Activated T-helper 1 cell treated with anti-CD3 and anti-CD28 coated beads, Interleukin-12 subunit alpha, Interleukin-12 subunit beta, Interleukin-2, Interleukin-4 antibody, amounts not matched to agents 30 ng/mL and 10 ng/mL and 1 ng/mL, durations not matched to agents 14 hours and 24 hours and 36 hours (primary cell): ENCODE measurements around the gene ACSL3. TPM values are rescaled to one million over a fixed set of nuclear protein-coding genes. Genes with fewer than 3 reads are reported as not detected.
A peak's percentile ranks its signal among the peaks of the same experiment; 100 is the strongest.

Source experiments
- DNase-seq: peaks from one replicate; pipeline ENCODE4 v3.0.0; 2021; ENCODE audit warnings: low spot score
- H3K27ac Mint-ChIP-seq: one replicate; pipeline ENCODE4 v1.8.0; 2021; ENCODE audit warnings: mild to moderate bottlenecking, mixed read lengths
- H3K27me3 Mint-ChIP-seq: one replicate; pipeline ENCODE4 v1.8.0; 2022; ENCODE audit warnings: mild to moderate bottlenecking, moderate library complexity, mixed read lengths; ENCODE audit not compliant: insufficient read depth
- H3K36me3 Mint-ChIP-seq: one replicate; pipeline ENCODE4 v1.8.0; 2021; ENCODE audit warnings: low read depth, mixed read lengths
- H3K4me1 Mint-ChIP-seq: one replicate; pipeline ENCODE4 v1.8.0; 2021; ENCODE audit warnings: low read depth, mixed read lengths
- H3K4me3 Mint-ChIP-seq: one replicate; pipeline ENCODE4 v1.8.0; 2021; ENCODE audit warnings: mild to moderate bottlenecking, moderate library complexity, mixed read lengths
- H3K9me3 Mint-ChIP-seq: one replicate; pipeline ENCODE4 v1.8.0; 2021; ENCODE audit warnings: mixed read lengths
- intact Hi-C: fragments of 100-400 bp; cut with micrococcal nuclease; formaldehyde crosslinking; loops from one replicate; pipeline ENCODE4 v1.15.1; 2024
- total RNA-seq: library from RNA; stranded (reverse); gene quantifications from 2 replicates; pipeline ENCODE4 v1.2.3, GENCODE V29; 2022

ACSL3 gene
- total RNA-seq, 1 donor from 2014 or later: 75.4 TPM

DNA sequence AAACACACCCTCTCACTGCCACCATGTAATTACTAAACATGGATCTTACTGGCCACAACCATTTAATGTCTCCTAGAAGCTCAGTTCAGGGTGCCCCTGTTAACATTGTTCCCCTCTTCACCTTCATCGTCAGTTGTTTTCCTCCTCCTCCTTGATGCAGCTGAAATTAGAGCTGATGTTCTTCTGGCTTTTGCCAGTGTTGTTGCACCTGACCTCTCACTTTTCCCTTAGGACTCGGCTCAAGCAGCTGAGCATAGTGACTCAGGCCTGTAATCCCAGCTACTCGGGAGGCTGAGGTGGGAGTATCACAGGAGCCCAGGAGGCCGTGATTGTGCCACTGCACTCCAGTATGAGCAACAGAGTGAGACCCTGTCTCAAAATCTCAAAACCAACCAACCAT, 70.8 kb downstream of the ACSL3 start:
- intact Hi-C loops: no loop called here
- DNase-seq: no peak
- Mint-ChIP-seq H3K9me3 (no peaks in the 10 kb centered on the region), H3K4me1 (no peaks in the 10 kb centered on the region), H3K4me3 (no peak overlapping the region), H3K36me3 (peaks cover 39% of the 10 kb centered on the region), H3K27me3 (no peaks in the 10 kb centered on the region), H3K27ac (no peak overlapping the region)

DNA sequence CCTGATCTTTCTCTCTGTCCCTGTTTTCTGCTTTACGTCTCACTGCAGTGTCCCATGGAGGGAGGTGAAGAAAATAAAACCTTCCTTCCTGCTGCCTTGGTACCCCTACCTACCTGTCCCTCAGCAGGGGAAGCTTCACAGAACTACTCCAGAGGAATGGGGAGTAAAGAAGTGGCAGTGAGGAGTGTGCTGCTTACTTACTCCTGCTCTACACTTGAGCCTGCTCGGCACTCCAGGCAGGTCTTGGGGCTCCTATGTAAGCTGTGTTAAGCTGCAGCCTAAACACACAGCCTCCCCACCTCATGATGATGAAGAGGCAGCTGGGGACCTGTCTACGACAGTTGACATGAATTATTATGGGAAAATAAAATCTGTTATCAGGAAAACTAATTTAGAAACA, 72.6 kb downstream of the ACSL3 start:
- H3K4me1 Mint-ChIP-seq: no peaks in the 10 kb centered on the region
- no peak overlapping the region for H3K27ac Mint-ChIP-seq
- no peaks in the 10 kb centered on the region for H3K9me3 Mint-ChIP-seq
- intact Hi-C loops: no loop called here
- no peaks in the 10 kb centered on the region for H3K27me3 Mint-ChIP-seq
- H3K36me3 Mint-ChIP-seq: peaks cover 41% of the 10 kb centered on the region
- DNase-seq: no peak
- H3K4me3 Mint-ChIP-seq: no peak overlapping the region

DNA sequence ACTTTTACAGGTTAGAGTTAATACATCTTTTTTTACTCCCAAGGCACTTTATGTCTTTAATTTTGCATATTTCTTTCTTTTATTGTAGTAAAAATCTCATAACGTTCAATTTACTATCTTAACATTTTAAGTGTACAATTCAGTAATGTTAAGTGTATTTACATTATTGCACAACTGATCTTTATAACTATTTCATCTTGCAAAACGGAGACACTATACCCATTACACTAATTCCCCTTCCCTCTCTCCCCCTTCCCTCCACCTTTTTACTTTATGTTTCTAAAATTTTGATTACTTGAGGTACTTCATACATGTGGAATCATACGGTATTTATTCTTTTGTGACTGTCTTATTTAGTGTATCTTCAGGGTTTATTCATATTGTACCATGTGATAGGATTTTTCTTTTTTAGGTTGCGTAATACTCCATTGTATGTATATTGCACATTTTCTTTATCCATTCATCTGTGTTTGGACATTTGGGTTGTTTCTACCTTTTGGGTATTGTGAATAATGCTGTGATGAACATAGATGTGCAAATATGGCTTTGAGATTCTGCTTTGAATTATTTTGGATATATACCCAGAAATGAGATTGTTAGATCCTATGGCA, 75.0 kb downstream of the ACSL3 start:
- Mint-ChIP-seq H3K36me3 (peaks cover 38% of the 10 kb centered on the region), H3K4me3 (no peak overlapping the region), H3K27me3 (no peaks in the 10 kb centered on the region), H3K9me3 (no peaks in the 10 kb centered on the region), H3K4me1 (no peaks in the 10 kb centered on the region), H3K27ac (no peak overlapping the region)
- DNase-seq: no peak
- intact Hi-C loops: no loop called here

DNA sequence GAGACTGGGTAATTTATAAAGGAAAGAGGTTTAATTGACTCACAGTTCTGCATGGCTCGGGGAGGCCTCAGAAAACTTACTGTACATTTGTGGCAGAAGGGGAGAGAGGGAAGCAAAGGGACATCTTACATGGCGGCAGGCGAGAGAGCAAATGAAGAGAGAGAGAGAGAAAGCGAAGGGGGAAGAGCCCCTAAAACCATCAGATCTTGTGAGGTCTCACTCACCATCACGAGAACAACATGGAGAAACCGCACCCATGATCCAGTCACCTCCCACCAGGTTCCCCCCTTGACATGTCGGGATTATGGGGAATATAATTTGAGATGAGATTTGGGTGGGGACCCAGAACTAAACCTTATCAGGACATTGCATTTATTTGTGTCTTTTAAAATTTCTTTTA, 75.9 kb downstream of the ACSL3 start:
- intact Hi-C loops: no loop called here
- Mint-ChIP-seq H3K9me3 (no peaks in the 10 kb centered on the region), H3K4me3 (no peak overlapping the region), H3K36me3 (peaks cover 31% of the 10 kb centered on the region), H3K4me1 (no peaks in the 10 kb centered on the region), H3K27me3 (no peaks in the 10 kb centered on the region), H3K27ac (no peak overlapping the region)
- no peak for DNase-seq

DNA sequence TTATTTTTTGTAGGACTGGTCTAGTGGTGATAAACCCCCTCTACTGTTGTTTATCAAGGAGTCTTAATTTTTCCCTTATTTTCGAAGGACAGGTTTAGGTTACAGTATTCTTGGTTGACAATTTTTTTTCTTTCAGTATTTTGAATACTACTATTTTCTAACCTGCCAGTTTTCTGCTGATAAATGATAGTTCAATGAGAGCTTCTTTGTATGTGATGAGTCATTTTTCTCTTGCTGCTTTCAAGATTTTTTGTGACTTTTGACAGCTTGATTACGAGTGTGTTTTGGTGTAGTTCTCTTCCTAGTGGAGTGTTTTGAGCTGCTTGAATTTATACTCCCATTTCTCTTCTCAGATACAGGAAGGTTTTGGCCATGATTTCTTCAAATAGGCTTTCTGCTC, 77.5 kb downstream of the ACSL3 start:
- H3K4me1 Mint-ChIP-seq: peaks cover 3% of the 10 kb centered on the region
- H3K36me3 Mint-ChIP-seq: peaks cover 25% of the 10 kb centered on the region
- no peak for DNase-seq
- H3K27ac Mint-ChIP-seq: no peak overlapping the region
- H3K4me3 Mint-ChIP-seq: no peak overlapping the region
- intact Hi-C loops: loop anchor here (2.0 kb wide), 1 partner anchor 24 kb away; no protein-coding TSS in a partner anchor
- no peaks in the 10 kb centered on the region for H3K9me3 Mint-ChIP-seq
- H3K27me3 Mint-ChIP-seq: no peaks in the 10 kb centered on the region

DNA sequence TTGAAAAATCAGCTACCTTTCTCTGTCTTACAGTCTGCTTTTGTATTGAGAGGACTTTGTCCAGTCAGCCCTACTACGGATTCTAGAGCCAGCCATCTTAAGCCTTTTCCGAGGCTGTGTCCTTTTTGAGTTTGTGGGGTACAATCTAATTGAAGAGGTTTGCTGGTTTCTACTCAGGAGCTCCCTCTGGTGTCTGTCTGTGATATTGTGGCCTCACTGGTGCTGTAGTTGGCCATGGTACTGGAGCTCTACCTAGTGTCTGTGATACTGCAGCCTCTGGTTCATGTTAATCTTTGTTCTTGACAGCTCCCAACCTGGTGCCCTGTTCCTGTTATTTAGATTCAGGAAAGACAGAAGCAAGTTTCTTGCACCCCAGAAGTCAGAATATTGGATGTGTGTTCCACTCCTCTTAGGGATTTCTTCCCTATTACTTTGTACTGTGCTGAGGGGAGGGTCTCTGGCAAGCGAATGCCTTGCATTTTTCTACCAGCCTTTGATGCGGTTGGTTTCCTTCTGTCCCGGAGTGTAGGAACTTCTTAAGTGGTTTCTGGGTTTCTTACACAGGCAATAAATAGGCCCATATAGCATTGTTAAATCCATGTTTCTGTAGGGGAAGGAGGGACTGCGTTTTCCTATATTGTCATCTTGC, 78.5 kb downstream of the ACSL3 start:
- no peaks in the 10 kb centered on the region for H3K9me3 Mint-ChIP-seq
- H3K4me3 Mint-ChIP-seq: no peak overlapping the region
- intact Hi-C loops: loop anchor here (1.0 to 2.0 kb wide), 6 partner anchors 25 to 249 kb away; partner anchors contain the start of gene ACSL3
- no peak overlapping the region for H3K27ac Mint-ChIP-seq
- peaks cover 13% of the 10 kb centered on the region for H3K4me1 Mint-ChIP-seq
- peak; percentile 55 for DNase-seq
- no peaks in the 10 kb centered on the region for H3K27me3 Mint-ChIP-seq
- peaks cover 23% of the 10 kb centered on the region for H3K36me3 Mint-ChIP-seq

DNA sequence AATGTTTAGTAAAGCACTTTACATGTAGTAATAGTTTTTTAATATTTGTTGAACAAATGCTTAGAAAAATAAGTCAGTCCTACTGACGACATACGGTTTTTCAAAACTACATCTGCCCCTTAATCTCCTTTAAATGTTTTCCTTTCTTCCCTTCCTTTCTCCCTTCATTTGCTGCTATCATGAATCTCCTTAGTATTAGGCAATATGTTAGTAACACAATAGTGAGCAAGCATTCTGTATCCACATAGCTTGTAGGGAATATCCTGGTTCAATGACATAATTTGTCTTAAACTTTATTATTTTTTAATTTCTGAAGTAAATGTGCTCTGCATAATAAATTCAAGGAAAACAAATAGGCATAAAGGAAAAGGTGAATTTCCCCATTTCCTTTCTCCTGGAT, 79.1 kb downstream of the ACSL3 start:
- H3K36me3 Mint-ChIP-seq: peaks cover 17% of the 10 kb centered on the region
- intact Hi-C loops: loop anchor here (1.0 to 2.0 kb wide), 6 partner anchors 25 to 250 kb away; partner anchors contain the start of gene ACSL3

DNA sequence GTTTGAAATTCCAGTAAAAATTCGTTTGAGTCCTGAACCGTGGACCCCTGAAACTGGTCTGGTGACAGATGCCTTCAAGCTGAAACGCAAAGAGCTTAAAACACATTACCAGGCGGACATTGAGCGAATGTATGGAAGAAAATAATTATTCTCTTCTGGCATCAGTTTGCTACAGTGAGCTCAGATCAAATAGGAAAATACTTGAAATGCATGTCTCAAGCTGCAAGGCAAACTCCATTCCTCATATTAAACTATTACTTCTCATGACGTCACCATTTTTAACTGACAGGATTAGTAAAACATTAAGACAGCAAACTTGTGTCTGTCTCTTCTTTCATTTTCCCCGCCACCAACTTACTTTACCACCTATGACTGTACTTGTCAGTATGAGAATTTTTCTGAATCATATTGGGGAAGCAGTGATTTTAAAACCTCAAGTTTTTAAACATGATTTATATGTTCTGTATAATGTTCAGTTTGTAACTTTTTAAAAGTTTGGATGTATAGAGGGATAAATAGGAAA, 80.7 kb downstream of the ACSL3 start:
- Mint-ChIP-seq H3K4me3 (no peak overlapping the region), H3K4me1 (peaks cover 14% of the 10 kb centered on the region), H3K27ac (no peak overlapping the region), H3K36me3 (peaks cover 13% of the 10 kb centered on the region), H3K9me3 (no peaks in the 10 kb centered on the region), H3K27me3 (no peaks in the 10 kb centered on the region)
- DNase-seq: no peak
- intact Hi-C loops: no loop called here

More for the DNA sequence above, 79.1 kb downstream of the ACSL3 start:
- H3K4me1 Mint-ChIP-seq: peaks cover 14% of the 10 kb centered on the region
- H3K9me3 Mint-ChIP-seq: no peaks in the 10 kb centered on the region
- no peak for DNase-seq
- no peaks in the 10 kb centered on the region for H3K27me3 Mint-ChIP-seq
- no peak overlapping the region for H3K4me3 Mint-ChIP-seq
- no peak overlapping the region for H3K27ac Mint-ChIP-seq

DNA sequence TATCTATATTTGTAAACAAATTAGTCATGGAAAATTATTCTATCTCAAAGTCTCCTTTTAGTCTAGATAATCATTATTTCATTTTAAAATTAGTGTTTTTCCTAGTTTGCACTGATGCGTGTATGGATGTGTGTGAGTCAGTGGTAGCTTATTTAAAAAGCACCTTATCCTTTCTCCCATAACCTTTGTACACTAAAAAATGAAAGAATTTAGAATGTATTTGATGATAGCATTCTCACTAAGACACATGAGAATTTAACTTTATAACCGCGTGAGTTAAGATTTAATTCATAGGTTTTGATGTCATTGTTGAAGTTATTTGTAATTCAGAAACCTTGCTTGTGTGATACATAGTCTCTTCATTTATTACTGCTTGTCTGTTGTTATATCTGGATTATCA, 81.7 kb downstream of the ACSL3 start:
- intact Hi-C loops: no loop called here
- H3K9me3 Mint-ChIP-seq: no peaks in the 10 kb centered on the region
- no peak overlapping the region for H3K27ac Mint-ChIP-seq
- H3K4me3 Mint-ChIP-seq: no peak overlapping the region
- H3K36me3 Mint-ChIP-seq: peaks cover 6% of the 10 kb centered on the region
- DNase-seq: no peak
- H3K27me3 Mint-ChIP-seq: no peaks in the 10 kb centered on the region
- peaks cover 14% of the 10 kb centered on the region for H3K4me1 Mint-ChIP-seq

DNA sequence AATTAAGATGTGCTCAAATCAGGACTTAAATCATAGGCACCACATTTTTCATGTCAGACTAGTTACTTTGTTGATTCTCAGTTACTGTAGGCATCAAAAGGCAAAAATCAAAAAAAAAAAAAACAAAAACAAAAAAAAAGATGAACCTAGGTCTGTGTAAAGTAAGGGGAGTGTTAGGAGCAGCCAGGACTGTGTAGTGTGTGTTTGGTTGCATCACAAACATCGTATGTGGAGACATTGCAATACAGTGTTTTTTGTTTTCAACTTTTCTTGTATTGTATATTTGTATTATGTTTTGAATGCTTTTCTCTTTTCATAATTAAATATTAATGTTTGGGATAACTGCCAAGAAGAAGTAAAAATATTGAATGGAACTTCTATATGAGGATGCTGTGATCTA, 82.1 kb downstream of the ACSL3 start:
- Mint-ChIP-seq H3K4me3 (no peak overlapping the region), H3K27me3 (no peaks in the 10 kb centered on the region), H3K9me3 (no peaks in the 10 kb centered on the region), H3K36me3 (peaks cover 3% of the 10 kb centered on the region), H3K27ac (no peak overlapping the region), H3K4me1 (peaks cover 14% of the 10 kb centered on the region)
- intact Hi-C loops: no loop called here
- DNase-seq: no peak

DNA sequence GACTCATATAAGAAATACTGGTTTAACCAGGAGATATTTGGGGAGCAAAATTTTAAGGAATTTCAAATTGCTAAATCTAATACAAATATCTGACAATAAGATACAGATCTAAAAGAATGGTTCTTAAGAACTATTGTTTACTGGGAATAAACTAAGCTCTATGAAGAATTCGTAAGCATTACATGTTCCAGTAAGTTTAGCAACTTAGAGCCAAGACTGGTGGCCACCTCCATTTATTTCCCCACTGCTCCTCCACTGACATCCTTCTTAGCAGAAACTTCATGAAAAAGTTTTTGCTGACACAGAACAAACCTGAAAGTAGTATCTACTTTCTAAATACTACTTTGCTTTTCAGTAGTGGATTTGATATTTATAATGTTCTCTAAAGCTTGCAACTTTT, 83.0 kb downstream of the ACSL3 start:
- Mint-ChIP-seq H3K27ac (no peak overlapping the region), H3K9me3 (no peaks in the 10 kb centered on the region), H3K4me3 (no peak overlapping the region), H3K27me3 (peaks cover 4% of the 10 kb centered on the region), H3K4me1 (peaks cover 14% of the 10 kb centered on the region), H3K36me3 (peaks cover 3% of the 10 kb centered on the region)
- DNase-seq: no peak
- intact Hi-C loops: no loop called here

DNA sequence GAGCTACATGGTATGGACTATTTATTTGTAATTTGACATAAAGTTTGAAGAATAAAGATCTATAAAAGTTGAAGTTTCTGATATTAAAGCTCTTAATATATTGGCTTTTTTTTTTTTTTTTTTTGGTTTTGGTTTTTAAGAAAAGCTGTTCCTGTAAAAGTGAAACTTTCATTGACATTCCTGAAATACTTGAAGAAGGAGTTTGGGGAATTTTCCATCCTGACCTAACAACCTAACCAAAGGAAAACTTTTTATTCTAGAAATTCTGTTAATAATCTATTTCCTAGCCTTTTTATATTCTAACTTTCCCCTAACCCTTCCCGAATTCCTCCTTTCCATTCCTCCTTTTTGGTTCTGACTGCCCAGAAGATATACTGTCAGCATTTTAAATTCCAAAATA, 83.7 kb downstream of the ACSL3 start:
- DNase-seq: no peak
- Mint-ChIP-seq H3K4me1 (peaks cover 14% of the 10 kb centered on the region), H3K4me3 (no peak overlapping the region), H3K27ac (no peak overlapping the region), H3K27me3 (peaks cover 8% of the 10 kb centered on the region), H3K9me3 (no peaks in the 10 kb centered on the region), H3K36me3 (no peaks in the 10 kb centered on the region)
- intact Hi-C loops: no loop called here

DNA sequence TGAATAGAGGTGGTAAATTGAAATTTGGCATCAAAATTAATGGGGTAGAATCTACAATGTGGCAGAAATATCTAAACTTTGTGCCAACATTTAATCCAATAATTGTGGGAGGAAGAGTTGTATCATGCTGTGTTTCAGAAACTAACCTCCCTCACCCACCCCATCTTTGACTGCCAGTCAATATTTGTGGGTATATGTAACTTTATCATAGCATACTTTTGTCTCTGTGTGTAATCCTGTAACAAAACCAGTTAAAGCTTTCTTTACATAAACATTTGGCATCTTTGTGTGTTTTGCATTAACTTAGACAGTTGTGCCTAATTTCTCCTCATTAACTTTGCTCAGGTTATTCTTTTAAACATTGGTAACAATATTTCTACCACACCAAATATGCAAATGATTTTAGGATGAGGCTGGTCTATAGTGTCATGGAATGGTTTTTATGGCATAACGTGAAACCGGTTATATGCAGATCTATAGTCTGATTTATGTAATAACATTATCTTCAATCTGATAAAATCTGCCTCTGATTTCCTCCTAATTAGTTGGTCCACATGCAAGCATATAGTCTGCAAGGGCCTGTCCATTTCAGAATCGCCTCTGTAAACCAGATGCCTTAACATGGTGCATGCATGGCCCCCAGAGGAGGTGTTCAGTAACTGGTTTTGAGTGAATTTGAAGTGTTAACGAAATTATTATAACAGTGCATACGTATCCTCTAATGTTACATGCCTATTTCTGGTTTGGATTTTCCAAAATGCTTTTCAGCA, 84.3 kb downstream of the ACSL3 start:
- no peaks in the 10 kb centered on the region for H3K36me3 Mint-ChIP-seq
- H3K27ac Mint-ChIP-seq: no peak overlapping the region
- no peaks in the 10 kb centered on the region for H3K9me3 Mint-ChIP-seq
- DNase-seq: no peak
- H3K27me3 Mint-ChIP-seq: peaks cover 11% of the 10 kb centered on the region
- no peak overlapping the region for H3K4me3 Mint-ChIP-seq
- intact Hi-C loops: no loop called here
- peaks cover 14% of the 10 kb centered on the region for H3K4me1 Mint-ChIP-seq
